Fibroblast of pulmonary artery (primary cell): ENCODE results near the gene PPIL1.

Experiments used
- DNase-seq: peaks from one replicate; pipeline ENCODE4 v3.0.0-alpha.2; 2010; ENCODE audit warnings: low read depth
- H3K4me3 ChIP-seq: replicated peaks from 2 replicates; pipeline ENCODE4 v1.5.1; 2011; ENCODE audit warnings: low read depth, mild to moderate bottlenecking, control low read depth, low read length, moderate library complexity
- CTCF ChIP-seq: IDR thresholded peaks from 2 replicates; pipeline ENCODE4 v1.5.1; 2011; ENCODE audit warnings: mild to moderate bottlenecking, control low read depth, low read length, inconsistent platforms; ENCODE audit errors: missing control alignments

PPIL1 gene

DNA sequence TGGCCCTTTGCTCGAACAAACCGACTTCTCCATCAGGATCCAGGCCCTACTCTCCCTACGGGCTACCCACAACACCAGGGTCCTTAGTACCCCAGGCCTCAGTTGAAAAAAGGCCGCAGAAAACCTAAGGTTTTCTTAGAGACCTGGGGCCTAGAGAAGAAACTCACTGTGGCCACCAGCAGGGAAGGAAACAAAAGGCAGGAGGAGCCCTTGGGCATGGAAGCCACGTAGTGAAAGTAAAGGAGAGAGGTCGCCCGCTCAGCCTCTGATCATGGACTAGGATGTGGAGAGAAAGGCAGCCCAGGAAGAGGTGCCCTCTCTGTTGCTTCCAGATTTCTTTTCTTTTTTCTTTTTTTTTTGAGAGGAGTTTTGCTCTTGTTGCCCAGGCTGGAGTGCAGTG is 66.9 kb downstream of the PPIL1 start:
- TF ChIP-seq CTCF: no peak
- H3K4me3 ChIP-seq: no peak overlapping the region
- DNase-seq: no peak

GRCh38 chr6:36807143-36807542 is 67.5 kb downstream of the PPIL1 start:
- no peak overlapping the region for H3K4me3 ChIP-seq
- TF ChIP-seq CTCF: no peak
- DNase-seq: no peak

GRCh38 chr6:36805917-36806316 is 68.7 kb downstream of the PPIL1 start:
- no peak for TF ChIP-seq CTCF
- no peak for DNase-seq

GRCh38 chr6:36805096-36805797 is 69.4 kb downstream of the PPIL1 start:
- TF ChIP-seq CTCF: no peak
- no peak overlapping the region for H3K4me3 ChIP-seq
- no peak for DNase-seq

More at GRCh38 chr6:36805917-36806316, 68.7 kb downstream of the PPIL1 start:
- no peak overlapping the region for H3K4me3 ChIP-seq
